Erythroblast (primary cell): ENCODE measurements around the gene POLD2.

ENCODE experiments used
- GATA1 ChIP-seq: IDR thresholded peaks from 2 replicates; pipeline ENCODE4 v1.6.1; 2011; ENCODE audit warnings: low read depth, mild to moderate bottlenecking, control low read depth, low read length, moderate library complexity
- POLR2A ChIP-seq: IDR thresholded peaks from 2 replicates; pipeline ENCODE4 v1.6.1; 2011; ENCODE audit warnings: mild to moderate bottlenecking, low read length

GRCh38 chr7:44120395-44120794 is 3.0 kb downstream of the POLD2 start:
- TF ChIP-seq POLR2A = no peak
- TF ChIP-seq GATA1 = no peak
